Parathyroid adenoma (tissue), 2 donors: ENCODE results near the gene ABCC10.
"Not testable (repeated sequence)": the region's sequence is repeated elsewhere in the genome, so short reads cannot be mapped to it uniquely, and the experiment has no call there.

Experiments
- H2AFZ ChIP-seq: fragments of 300-600 bp; sonication (generic); one replicate; pipeline ENCODE4 v1.7.0; 2017; ENCODE audit warnings: antibody characterized with exemption, mild to moderate bottlenecking
- H3K27ac ChIP-seq: fragments of 300-600 bp; sonication (generic); one replicate; pipeline ENCODE4 v1.7.0; 2017
- H3K27me3 ChIP-seq: fragments of 300-600 bp; sonication (generic); one replicate; pipeline ENCODE4 v1.7.0; 2017; ENCODE audit warnings: low read length; ENCODE audit not compliant: control insufficient read depth, insufficient read depth
- H3K36me3 ChIP-seq: fragments of 300-600 bp; sonication (generic); one replicate; pipeline ENCODE4 v1.7.0; 2017; ENCODE audit warnings: low read length; ENCODE audit not compliant: control insufficient read depth, insufficient read depth
- H3K4me1 ChIP-seq: fragments of 300-600 bp; sonication (generic); one replicate; pipeline ENCODE4 v1.7.0; 2017; ENCODE audit warnings: control low read depth
- H3K4me2 ChIP-seq: fragments of 300-600 bp; sonication (generic); one replicate; pipeline ENCODE4 v1.7.0; 2017; ENCODE audit warnings: low read length
- H3K4me3 ChIP-seq: fragments of 300-600 bp; sonication (generic); one replicate; pipeline ENCODE4 v1.7.0; 2017; ENCODE audit warnings: low read depth, low read length
- H3K79me2 ChIP-seq: fragments of 300-600 bp; sonication (generic); one replicate; pipeline ENCODE4 v1.7.0; 2017; ENCODE audit warnings: control low read depth
- H3K9ac ChIP-seq: fragments of 300-600 bp; sonication (generic); one replicate; pipeline ENCODE4 v1.7.0; 2017; ENCODE audit warnings: mild to moderate bottlenecking
- H3K9me3 ChIP-seq: fragments of 300-600 bp; sonication (generic); one replicate; pipeline ENCODE4 v1.7.0; 2017; ENCODE audit warnings: low read length; ENCODE audit not compliant: control insufficient read depth
- CTCF ChIP-seq: fragments of 300-600 bp; sonication (generic); IDR thresholded peaks from one replicate; pipeline ENCODE4 v1.7.0; 2017; ENCODE audit warnings: antibody characterized with exemption, mild to moderate bottlenecking
- donor health status: primary hyperparathyroidism.

Gene ABCC10

GRCh38 chr6:43427406-43428111, at the start of gene ABCC10:
TSS of gene ABCC10 (plus strand) at chr6:43427541. CDS start at chr6:43427979, 438 bp downstream.
- Histone ChIP-seq H3K4me3 (peak within 1 kb of the TSS; percentile 92), H3K4me1 (peaks cover 9% of the 10 kb centered on the region), H3K27ac (peak within 1 kb of the TSS; percentile 75), H3K27me3 (no peaks in the 10 kb centered on the region), H3K36me3 (no peaks in the 10 kb centered on the region), H3K9me3 (no peaks in the 10 kb centered on the region), H2AFZ (peak within 1 kb of the TSS; percentile 93), H3K4me2 (peak within 1 kb of the TSS; percentile 100), H3K9ac (peak within 1 kb of the TSS; percentile 55), H3K79me2 (peaks cover 3% of the 10 kb centered on the region)
- peak; percentile 66 for TF ChIP-seq CTCF

- H3K27me3 ChIP-seq: no peaks in the 10 kb centered on the region
- H3K4me3 ChIP-seq: no peak overlapping the region
- no peaks in the 10 kb centered on the region for H3K36me3 ChIP-seq
- H3K79me2 ChIP-seq: no peaks in the 10 kb centered on the region
- TF ChIP-seq CTCF: no peak
- H3K9me3 ChIP-seq: no peaks in the 10 kb centered on the region
- H3K27ac ChIP-seq: no peak overlapping the region
- H3K9ac ChIP-seq: no peak overlapping the region
- H3K4me1 ChIP-seq: no peaks in the 10 kb centered on the region
- H3K4me2 ChIP-seq: no peak overlapping the region
- H2AFZ ChIP-seq: no peak overlapping the region
These were observed 49.6 kb upstream of the ABCC10 start for GRCh38 chr6:43377710-43378229.

GRCh38 chr6:43378631-43379030, 48.7 kb upstream of the ABCC10 start:
- no peaks in the 10 kb centered on the region for H3K27me3 ChIP-seq
- H2AFZ ChIP-seq: no peak overlapping the region
- no peak overlapping the region for H3K27ac ChIP-seq
- no peak overlapping the region for H3K9ac ChIP-seq
- H3K4me1 ChIP-seq: no peaks in the 10 kb centered on the region
- TF ChIP-seq CTCF: no peak
- H3K4me2 ChIP-seq: no peak overlapping the region
- H3K4me3 ChIP-seq: no peak overlapping the region
- H3K9me3 ChIP-seq: no peaks in the 10 kb centered on the region
- no peaks in the 10 kb centered on the region for H3K36me3 ChIP-seq
- H3K79me2 ChIP-seq: no peaks in the 10 kb centered on the region

GRCh38 chr6:43380858-43381257, 46.5 kb upstream of the ABCC10 start:
- not testable (repeated sequence) for H3K4me3 ChIP-seq, H3K27me3 ChIP-seq, H3K36me3 ChIP-seq, H3K9me3 ChIP-seq, H2AFZ ChIP-seq, H3K9ac ChIP-seq, H3K27ac ChIP-seq, H3K4me1 ChIP-seq, H3K4me2 ChIP-seq, H3K79me2 ChIP-seq

- Histone ChIP-seq H3K36me3 (no peaks in the 10 kb centered on the region), H3K4me1 (no peaks in the 10 kb centered on the region), H3K4me2 (no peak overlapping the region), H3K4me3 (no peak overlapping the region), H3K79me2 (no peaks in the 10 kb centered on the region), H3K27me3 (no peaks in the 10 kb centered on the region), H3K9me3 (no peaks in the 10 kb centered on the region), H3K9ac (no peak overlapping the region), H2AFZ (no peak overlapping the region), H3K27ac (no peak overlapping the region)
- TF ChIP-seq CTCF: no peak
These were observed 44.2 kb upstream of the ABCC10 start for GRCh38 chr6:43383021-43383667.
